ENCODE measurements around the gene AGER.
"Not testable (repeated sequence)": the region's sequence is repeated elsewhere in the genome, so short reads cannot be mapped to it uniquely, and the experiment has no call there.

AGER gene

GRCh38 chr6:32189742-32190053 is 5.6 kb upstream of the AGER start:
- H3K79me2 ChIP-seq, result peaks cover 4% of the 10 kb centered on the region
- no peak for TF ChIP-seq CTCF (IDR thresholded peaks at IDR 0.05)
- H3K36me3 ChIP-seq (ENCODE audit: control insufficient read depth, insufficient read depth, low read length), result no peaks in the 10 kb centered on the region
- H2AFZ ChIP-seq, result peak overlapping the region; percentile 70
- H3K27me3 ChIP-seq (ENCODE audit: control insufficient read depth, insufficient read depth, low read length), result no peaks in the 10 kb centered on the region
- peak overlapping the region; percentile 84 for H3K4me2 ChIP-seq (ENCODE audit: low read length)
- H3K4me1 ChIP-seq, result peaks cover 7% of the 10 kb centered on the region
- peak overlapping the region; percentile 72 for H3K4me3 ChIP-seq (ENCODE audit: low read depth, low read length)
- no peaks in the 10 kb centered on the region for H3K9me3 ChIP-seq (ENCODE audit: control insufficient read depth, low read length)
- H3K9ac ChIP-seq, result peak overlapping the region; percentile 42
- peak overlapping the region; percentile 85 for H3K27ac ChIP-seq

GRCh38 chr6:32189069-32189741 is 5.2 kb upstream of the AGER start:
- no peak for TF ChIP-seq CTCF (IDR thresholded peaks at IDR 0.05)
- Histone ChIP-seq H2AFZ (peak overlapping the region; percentile 70), H3K4me3 (ENCODE audit: low read depth, low read length) (peak overlapping the region; percentile 72), H3K4me1 (peaks cover 7% of the 10 kb centered on the region), H3K79me2 (peaks cover 4% of the 10 kb centered on the region), H3K9ac (peak overlapping the region; percentile 42), H3K9me3 (ENCODE audit: control insufficient read depth, low read length) (no peaks in the 10 kb centered on the region), H3K4me2 (ENCODE audit: low read length) (peak overlapping the region; percentile 84), H3K27ac (peak overlapping the region; percentile 85), H3K27me3 (ENCODE audit: control insufficient read depth, insufficient read depth, low read length) (no peaks in the 10 kb centered on the region), H3K36me3 (ENCODE audit: control insufficient read depth, insufficient read depth, low read length) (no peaks in the 10 kb centered on the region)

GRCh38 chr6:32188381-32189068 is 4.5 kb upstream of the AGER start:
- Histone ChIP-seq H2AFZ (no peak overlapping the region), H3K9me3 (ENCODE audit: control insufficient read depth, low read length) (no peaks in the 10 kb centered on the region), H3K9ac (peak overlapping the region; percentile 42), H3K4me3 (ENCODE audit: low read depth, low read length) (peak overlapping the region; percentile 72), H3K4me1 (peaks cover 7% of the 10 kb centered on the region), H3K27me3 (ENCODE audit: control insufficient read depth, insufficient read depth, low read length) (no peaks in the 10 kb centered on the region), H3K4me2 (ENCODE audit: low read length) (peak overlapping the region; percentile 84), H3K27ac (peak overlapping the region; percentile 85), H3K36me3 (ENCODE audit: control insufficient read depth, insufficient read depth, low read length) (no peaks in the 10 kb centered on the region), H3K79me2 (peaks cover 4% of the 10 kb centered on the region)
- no peak for TF ChIP-seq CTCF (IDR thresholded peaks at IDR 0.05)

- not testable (repeated sequence) for H3K9ac ChIP-seq; H3K79me2 ChIP-seq; H3K9me3 ChIP-seq (ENCODE audit: control insufficient read depth, low read length); H3K4me1 ChIP-seq; H3K27me3 ChIP-seq (ENCODE audit: control insufficient read depth, insufficient read depth, low read length); H3K36me3 ChIP-seq (ENCODE audit: control insufficient read depth, insufficient read depth, low read length); H2AFZ ChIP-seq; H3K4me2 ChIP-seq (ENCODE audit: low read length); H3K4me3 ChIP-seq (ENCODE audit: low read depth, low read length)
- H3K27ac ChIP-seq, result peak overlapping the region; percentile 85
These were observed 3.8 kb upstream of the AGER start for GRCh38 chr6:32187725-32188380.

GRCh38 chr6:32187009-32187709 is 3.1 kb upstream of the AGER start:
- no peaks in the 10 kb centered on the region for H3K9me3 ChIP-seq (ENCODE audit: control insufficient read depth, low read length)

GRCh38 chr6:32186151-32186840 is 2.2 kb upstream of the AGER start:
- H3K4me2 ChIP-seq (ENCODE audit: low read length); H3K36me3 ChIP-seq (ENCODE audit: control insufficient read depth, insufficient read depth, low read length); H2AFZ ChIP-seq; H3K9ac ChIP-seq; H3K4me1 ChIP-seq; H3K27me3 ChIP-seq (ENCODE audit: control insufficient read depth, insufficient read depth, low read length); H3K4me3 ChIP-seq (ENCODE audit: low read depth, low read length); H3K9me3 ChIP-seq (ENCODE audit: control insufficient read depth, low read length); H3K79me2 ChIP-seq: not testable (repeated sequence)
- peak overlapping the region; percentile 52 for H3K27ac ChIP-seq

More at GRCh38 chr6:32187009-32187709, 3.1 kb upstream of the AGER start:
- H3K9ac ChIP-seq, result no peak overlapping the region
- H3K4me1 ChIP-seq, result peaks cover 7% of the 10 kb centered on the region
- no peak overlapping the region for H3K4me3 ChIP-seq (ENCODE audit: low read depth, low read length)
- H3K36me3 ChIP-seq (ENCODE audit: control insufficient read depth, insufficient read depth, low read length), result no peaks in the 10 kb centered on the region
- H3K79me2 ChIP-seq, result peaks cover 4% of the 10 kb centered on the region
- H2AFZ ChIP-seq, result no peak overlapping the region
- no peak overlapping the region for H3K4me2 ChIP-seq (ENCODE audit: low read length)
- H3K27me3 ChIP-seq (ENCODE audit: control insufficient read depth, insufficient read depth, low read length), result no peaks in the 10 kb centered on the region
- H3K27ac ChIP-seq, result peak overlapping the region; percentile 52
- no peak for TF ChIP-seq CTCF (IDR thresholded peaks at IDR 0.05)

All from parathyroid adenoma (tissue), 2 donors.